NB4 (cell line): Measurements from ENCODE around the gene ARFGAP1.
"Not testable (repeated sequence)": the region's sequence is repeated elsewhere in the genome, so short reads cannot be mapped to it uniquely, and the experiment has no call there.

Experiments
- DNase-seq: peaks from one replicate; pipeline ENCODE4 v3.0.0; 2010; ENCODE audit warnings: low read depth
- H3K4me3 ChIP-seq: one replicate; pipeline ENCODE4 v1.5.1; 2011; ENCODE audit warnings: mild to moderate bottlenecking, low read depth, low read length, moderate library complexity
- MYC ChIP-seq: IDR thresholded peaks from 2 replicates; pipeline ENCODE4 v1.6.1; 2011; ENCODE audit warnings: low read depth, low read length
- POLR2A ChIP-seq: IDR thresholded peaks from 2 replicates; pipeline ENCODE4 v1.6.1; 2011; ENCODE audit warnings: mild to moderate bottlenecking; ENCODE audit not compliant: insufficient read length; ENCODE audit errors: extremely low read depth
- TF ChIP-seq, protein P1 (sequence below): IDR thresholded peaks from one replicate; pipeline ENCODE4 v1.5.1; 2012; ENCODE audit warnings: low read depth, low read length
- TF ChIP-seq, protein P2 (sequence below): IDR thresholded peaks from 2 replicates; pipeline ENCODE4 v1.6.1; 2011; ENCODE audit warnings: low read depth, low read length

Gene ARFGAP1

DNA sequence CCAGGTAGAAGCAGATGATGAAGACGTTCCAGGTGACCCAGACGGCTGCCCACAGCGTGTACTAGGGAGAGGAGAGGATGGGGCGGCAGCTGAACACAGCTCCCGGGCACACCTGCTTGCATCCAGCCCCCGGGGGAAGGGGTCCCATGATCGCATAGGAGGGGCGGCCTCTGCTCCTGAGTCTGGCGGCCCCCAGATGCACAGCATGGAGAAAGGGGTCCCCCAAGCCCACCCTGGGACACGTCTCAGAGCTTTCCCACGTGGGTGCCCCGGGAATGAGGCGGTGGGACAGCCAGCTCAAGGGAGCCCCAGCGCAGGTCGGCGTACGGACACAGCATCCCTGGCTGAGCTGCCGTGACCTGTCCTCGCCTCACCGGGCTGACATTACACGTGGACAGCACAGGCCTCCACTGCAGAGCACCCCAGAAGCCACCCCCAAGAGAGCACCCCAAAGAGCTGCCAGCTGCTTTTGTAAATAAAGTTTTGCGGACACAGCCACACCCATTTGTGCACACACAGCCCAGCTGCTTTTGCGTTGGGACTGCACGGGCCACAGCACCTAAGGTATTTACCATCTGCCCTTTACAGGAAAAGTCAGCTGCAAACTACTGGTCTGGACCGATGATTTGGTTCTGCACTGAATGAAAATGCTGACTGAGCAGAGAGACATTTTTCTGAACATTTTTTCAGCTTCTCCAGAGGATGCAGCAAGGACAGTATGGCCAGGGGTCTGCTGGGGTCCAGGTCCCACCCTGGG lies 23.6 kb upstream of the ARFGAP1 start:
- no peak for DNase-seq

DNA sequence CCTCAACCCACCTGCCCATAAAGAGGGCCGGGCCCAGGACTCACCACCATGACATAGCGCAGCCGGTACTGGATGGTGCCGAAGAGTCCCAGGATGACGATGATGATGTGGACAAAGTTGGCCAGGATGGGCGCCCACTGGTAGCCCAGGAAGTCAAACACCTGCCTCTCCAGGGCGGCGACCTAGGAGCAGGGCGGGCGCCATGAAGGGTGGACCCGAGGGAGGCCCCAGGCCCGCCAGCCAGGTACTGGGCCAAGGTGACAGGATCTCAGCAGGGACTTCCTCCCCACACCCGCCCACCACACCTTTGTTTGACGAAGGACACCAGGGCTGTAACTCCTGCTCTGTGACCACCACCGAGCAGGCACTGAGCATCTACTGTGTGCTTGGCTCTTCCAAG lies 22.7 kb upstream of the ARFGAP1 start:
- no peak for DNase-seq
- no peak for TF ChIP-seq POLR2A
- TF ChIP-seq, protein P1, sequence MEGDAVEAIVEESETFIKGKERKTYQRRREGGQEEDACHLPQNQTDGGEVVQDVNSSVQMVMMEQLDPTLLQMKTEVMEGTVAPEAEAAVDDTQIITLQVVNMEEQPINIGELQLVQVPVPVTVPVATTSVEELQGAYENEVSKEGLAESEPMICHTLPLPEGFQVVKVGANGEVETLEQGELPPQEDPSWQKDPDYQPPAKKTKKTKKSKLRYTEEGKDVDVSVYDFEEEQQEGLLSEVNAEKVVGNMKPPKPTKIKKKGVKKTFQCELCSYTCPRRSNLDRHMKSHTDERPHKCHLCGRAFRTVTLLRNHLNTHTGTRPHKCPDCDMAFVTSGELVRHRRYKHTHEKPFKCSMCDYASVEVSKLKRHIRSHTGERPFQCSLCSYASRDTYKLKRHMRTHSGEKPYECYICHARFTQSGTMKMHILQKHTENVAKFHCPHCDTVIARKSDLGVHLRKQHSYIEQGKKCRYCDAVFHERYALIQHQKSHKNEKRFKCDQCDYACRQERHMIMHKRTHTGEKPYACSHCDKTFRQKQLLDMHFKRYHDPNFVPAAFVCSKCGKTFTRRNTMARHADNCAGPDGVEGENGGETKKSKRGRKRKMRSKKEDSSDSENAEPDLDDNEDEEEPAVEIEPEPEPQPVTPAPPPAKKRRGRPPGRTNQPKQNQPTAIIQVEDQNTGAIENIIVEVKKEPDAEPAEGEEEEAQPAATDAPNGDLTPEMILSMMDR, result no peak
- TF ChIP-seq MYC, result no peak
- TF ChIP-seq, protein P2, sequence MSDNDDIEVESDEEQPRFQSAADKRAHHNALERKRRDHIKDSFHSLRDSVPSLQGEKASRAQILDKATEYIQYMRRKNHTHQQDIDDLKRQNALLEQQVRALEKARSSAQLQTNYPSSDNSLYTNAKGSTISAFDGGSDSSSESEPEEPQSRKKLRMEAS, result no peak

More for the DNA sequence above, 23.6 kb upstream of the ARFGAP1 start:
- TF ChIP-seq, protein P1, result no peak
- no peak for TF ChIP-seq POLR2A
- TF ChIP-seq, protein P2, result no peak
- TF ChIP-seq MYC, result no peak
- no peak overlapping the region for H3K4me3 ChIP-seq

DNA sequence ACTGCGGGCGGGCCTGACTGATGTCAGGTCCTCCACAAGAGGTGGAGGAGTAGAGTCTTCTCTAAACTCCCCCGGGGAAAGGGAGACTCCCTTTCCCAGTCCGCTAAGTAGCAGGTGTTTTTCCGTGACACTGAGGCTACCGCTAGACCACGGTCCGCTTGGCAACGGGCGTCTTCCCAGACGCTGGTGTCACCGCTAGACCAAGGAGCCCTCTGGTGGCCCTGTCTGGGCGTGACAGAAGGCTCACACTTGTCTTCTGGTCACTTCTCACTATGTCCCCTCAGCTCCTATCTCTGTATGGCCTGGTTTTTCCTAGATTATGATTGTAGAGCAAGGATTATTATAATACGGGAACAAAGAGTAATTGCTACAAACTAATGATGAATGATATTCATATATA lies 21.3 kb upstream of the ARFGAP1 start:
- H3K4me3 ChIP-seq, DNase-seq: not testable (repeated sequence)
- TF ChIP-seq, protein P1, result peak; percentile 31

More for the DNA sequence above, 22.7 kb upstream of the ARFGAP1 start:
- H3K4me3 ChIP-seq, result no peak overlapping the region

DNA sequence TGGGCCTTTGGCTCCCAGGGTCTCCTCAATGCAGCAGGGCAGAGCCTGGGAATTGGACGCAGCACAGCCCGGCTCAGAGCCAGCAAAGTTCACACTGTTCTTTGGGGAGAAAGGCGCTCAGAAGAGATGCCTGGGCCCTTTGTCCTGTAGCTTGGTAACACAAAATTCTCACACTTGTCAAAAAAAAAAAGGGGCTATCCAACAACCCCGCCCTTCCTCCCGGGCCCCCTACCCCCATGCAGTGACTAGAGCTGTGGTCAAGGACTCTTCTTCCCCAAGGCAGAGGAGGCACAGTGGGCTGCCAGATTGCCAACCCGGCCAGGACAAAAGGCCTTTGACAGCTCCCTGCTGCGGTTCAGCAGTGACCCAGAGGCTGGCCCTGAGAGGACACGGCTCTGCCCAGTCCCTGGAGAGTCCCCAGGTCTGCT lies 20.3 kb upstream of the ARFGAP1 start:
- DNase-seq, result no peak
- H3K4me3 ChIP-seq, result no peak overlapping the region
- TF ChIP-seq, protein P1, result no peak
- TF ChIP-seq MYC (no peak), POLR2A (no peak)
- TF ChIP-seq, protein P2, result no peak

DNA sequence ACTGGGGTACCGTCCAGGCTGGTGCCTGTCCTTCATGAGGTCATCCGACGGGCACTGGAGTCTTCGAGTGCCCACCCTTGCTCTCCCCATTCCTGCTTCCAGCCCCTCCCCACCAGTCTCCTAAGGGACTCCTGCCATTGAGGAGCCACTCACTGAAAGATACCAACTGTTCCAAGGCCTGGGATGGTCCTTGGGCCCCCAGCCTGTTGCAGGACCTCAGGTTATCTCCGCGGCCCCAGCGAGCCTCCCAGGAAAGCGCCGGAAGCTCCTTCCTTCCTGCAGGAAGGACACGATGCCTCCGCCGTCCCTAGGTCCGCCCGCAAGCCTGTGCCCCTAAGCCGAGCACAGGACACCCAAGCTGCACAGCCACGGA lies 19.6 kb upstream of the ARFGAP1 start:
- no peak overlapping the region for H3K4me3 ChIP-seq
- no peak for DNase-seq
- TF ChIP-seq, protein P2, result no peak
- TF ChIP-seq MYC, result no peak
- TF ChIP-seq, protein P1, result no peak
- no peak for TF ChIP-seq POLR2A
